GM18507 (cell line): Measurements from ENCODE around the gene HOXD3.

ENCODE experiments used
- DNase-seq: peaks from one replicate; pipeline ENCODE4 v3.0.0; 2011; ENCODE audit warnings: low read depth; ENCODE audit not compliant: insufficient read length; ENCODE audit errors: extremely low spot score
- FAIRE-seq: peaks from 2 replicates; lab custom pipeline; 2011; peaks lifted over from hg19 to GRCh38; lab: Jason Lieb, UNC

Gene HOXD3

DNA sequence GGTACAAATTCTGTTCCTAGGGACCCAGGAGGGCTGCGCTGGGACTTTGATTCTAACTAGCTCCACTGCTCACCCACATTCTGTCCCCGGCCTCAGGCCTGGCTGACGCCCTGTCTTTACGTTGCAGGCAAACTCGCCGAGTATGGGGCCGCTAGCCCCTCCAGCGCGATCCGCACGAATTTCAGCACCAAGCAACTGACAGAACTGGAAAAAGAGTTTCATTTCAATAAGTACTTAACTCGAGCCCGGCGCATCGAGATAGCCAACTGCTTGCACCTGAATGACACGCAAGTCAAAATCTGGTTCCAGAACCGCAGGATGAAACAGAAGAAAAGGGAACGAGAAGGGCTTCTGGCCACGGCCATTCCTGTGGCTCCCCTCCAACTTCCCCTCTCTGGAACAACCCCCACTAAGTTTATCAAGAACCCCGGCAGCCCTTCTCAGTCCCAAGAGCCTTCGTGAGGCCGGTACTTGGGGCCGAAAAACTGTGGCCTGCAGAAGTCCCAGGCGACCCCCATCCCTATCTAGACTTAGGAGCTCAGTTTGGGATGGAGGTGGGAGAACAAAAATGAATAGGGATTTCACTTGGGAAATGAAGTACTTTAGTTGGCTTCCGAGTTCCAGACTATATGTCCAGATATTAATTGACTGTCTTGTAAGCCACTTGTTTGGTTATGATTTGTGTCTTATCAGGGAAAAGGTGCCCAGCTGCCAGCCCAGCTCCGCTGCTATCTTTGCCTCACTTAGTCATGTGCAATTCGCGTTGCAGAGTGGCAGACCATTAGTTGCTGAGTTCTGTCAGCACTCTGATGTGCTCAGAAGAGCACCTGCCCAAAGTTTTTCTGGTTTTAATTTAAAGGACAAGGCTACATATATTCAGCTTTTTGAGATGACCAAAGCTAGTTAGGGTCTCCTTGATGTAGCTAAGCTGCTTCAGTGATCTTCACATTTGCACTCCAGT is 32.9 kb downstream of the HOXD3 start:
- FAIRE-seq (no peak), DNase-seq (no peak)

- FAIRE-seq, result no peak
- no peak for DNase-seq
Measured at GRCh38 chr2:176192351-176192750, 35.2 kb downstream of the HOXD3 start.

DNA sequence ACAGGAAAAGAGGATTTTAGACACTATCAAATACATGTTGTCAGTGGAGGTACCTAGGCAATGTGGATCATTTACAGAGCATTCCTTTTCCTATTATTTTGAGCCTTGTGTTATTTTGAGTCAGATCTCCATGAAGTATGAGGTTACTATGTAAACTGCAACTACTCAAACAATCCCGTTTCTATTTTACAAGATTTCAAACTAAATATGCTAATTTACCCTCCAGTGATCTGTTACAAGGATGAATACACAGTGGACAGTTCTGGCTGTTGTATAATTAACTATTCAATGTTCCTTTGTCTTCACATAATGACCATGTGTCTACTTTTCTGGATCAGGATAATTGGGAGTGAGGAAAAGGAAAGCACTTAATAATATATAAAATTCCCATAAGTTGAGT is 35.9 kb downstream of the HOXD3 start:
- DNase-seq (no peak), FAIRE-seq (no peak)

- DNase-seq (no peak), FAIRE-seq (no peak)
Measured at GRCh38 chr2:176199902-176200301, 42.8 kb downstream of the HOXD3 start.

DNA sequence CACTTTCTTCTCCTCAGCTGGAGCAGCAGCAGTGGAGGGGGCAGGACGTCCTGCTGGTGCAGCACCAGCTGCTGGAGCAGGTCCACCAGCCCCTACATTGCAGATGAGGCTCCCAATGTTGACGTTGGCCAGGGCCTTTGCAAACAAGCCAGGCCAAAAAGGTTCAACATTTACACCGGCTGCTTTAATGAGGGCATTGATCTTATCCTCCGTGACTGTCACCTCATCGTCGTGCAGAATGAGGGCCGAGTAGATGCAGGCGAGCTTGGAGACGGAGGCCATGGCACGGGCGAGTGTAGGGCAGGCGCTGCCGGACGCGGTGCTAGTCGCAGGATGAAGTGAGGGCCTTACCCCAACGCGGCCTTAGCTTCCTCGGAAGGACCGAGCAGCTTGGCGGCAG is 43.9 kb downstream of the HOXD3 start:
- DNase-seq, result no peak
- FAIRE-seq, result no peak

- FAIRE-seq, result no peak
Measured at GRCh38 chr2:176202491-176202890, 45.4 kb downstream of the HOXD3 start.

GRCh38 chr2:176205126-176205525 is 48.0 kb downstream of the HOXD3 start:
- DNase-seq (no peak), FAIRE-seq (no peak)

More at GRCh38 chr2:176202491-176202890, 45.4 kb downstream of the HOXD3 start:
- no peak for DNase-seq

- DNase-seq (no peak), FAIRE-seq (no peak)
Measured at GRCh38 chr2:176206136-176206535, 49.0 kb downstream of the HOXD3 start.

DNA sequence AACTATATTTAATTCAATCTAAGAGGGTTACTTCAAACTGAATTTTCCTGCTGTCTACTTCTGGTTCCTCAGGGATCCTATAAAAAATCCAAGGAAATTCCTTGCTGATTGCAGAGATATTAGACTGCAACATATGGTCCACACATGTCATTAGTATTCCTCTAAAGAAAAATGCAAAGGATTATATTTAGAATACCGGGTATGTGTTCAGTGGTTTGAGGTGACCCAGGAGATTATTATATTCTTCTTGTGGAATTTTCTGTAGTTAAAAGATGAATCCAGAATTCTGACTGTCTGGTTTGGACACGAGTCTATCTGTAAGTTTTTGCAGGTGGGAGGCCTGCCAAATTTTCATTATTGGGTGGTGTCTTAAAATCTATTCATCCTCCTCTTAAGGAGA is 49.6 kb downstream of the HOXD3 start:
- DNase-seq (no peak), FAIRE-seq (no peak)

- no peak for DNase-seq
- FAIRE-seq, result no peak
Measured at GRCh38 chr2:176211110-176211509, 54.0 kb downstream of the HOXD3 start.

DNA sequence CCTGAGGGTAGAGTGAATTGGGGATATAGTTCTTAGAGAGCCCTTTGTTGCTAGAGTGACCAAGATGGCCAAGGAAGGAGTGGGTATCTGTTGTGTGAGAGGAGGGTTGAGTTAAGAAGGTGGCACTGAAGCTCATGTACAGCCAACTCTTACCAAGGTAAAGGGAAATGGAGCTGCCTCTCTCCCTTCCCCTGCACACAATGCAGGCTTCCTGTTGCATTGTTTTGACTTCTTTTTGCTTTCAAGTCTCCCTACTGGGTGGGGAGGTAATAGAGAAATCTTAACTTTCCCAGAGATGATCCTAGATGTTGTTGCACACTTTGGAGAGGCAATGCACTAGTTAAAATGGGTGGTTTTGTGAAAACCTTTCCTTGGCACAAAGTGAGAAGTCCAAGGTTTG is 55.2 kb downstream of the HOXD3 start:
- DNase-seq (no peak), FAIRE-seq (no peak)

DNA sequence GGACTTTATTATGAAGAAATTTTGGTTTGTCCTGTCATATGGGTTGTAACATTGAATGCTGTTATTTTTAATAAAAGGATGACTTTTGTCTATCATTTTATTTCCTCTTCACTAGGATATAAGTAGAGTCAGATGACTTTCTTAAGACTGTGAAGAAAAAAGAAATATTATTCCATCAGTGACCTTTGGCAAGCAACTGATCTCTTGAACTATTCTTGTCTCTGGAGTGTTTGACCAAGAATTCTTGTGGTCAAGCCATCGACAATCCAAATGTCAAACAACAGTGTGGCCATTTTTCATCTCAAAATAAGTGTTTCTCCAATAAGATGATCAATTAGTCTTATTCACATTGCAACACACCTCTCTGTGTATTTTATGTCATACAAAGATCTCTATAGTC is 56.3 kb downstream of the HOXD3 start:
- FAIRE-seq (no peak), DNase-seq (no peak)
